NB4 (cell line): ENCODE data around the gene EDAR.

Source experiments
- DNase-seq: peaks from one replicate; pipeline ENCODE4 v3.0.0; 2010; ENCODE audit warnings: low read depth
- H3K4me3 ChIP-seq: one replicate; pipeline ENCODE4 v1.5.1; 2011; ENCODE audit warnings: mild to moderate bottlenecking, low read depth, low read length, moderate library complexity
- MAX ChIP-seq: IDR thresholded peaks from 2 replicates; pipeline ENCODE4 v1.6.1; 2011; ENCODE audit warnings: low read depth, low read length
- MYC ChIP-seq: IDR thresholded peaks from 2 replicates; pipeline ENCODE4 v1.6.1; 2011; ENCODE audit warnings: low read depth, low read length
- POLR2A ChIP-seq: IDR thresholded peaks from 2 replicates; pipeline ENCODE4 v1.6.1; 2011; ENCODE audit warnings: mild to moderate bottlenecking; ENCODE audit not compliant: insufficient read length; ENCODE audit errors: extremely low read depth
- TF ChIP-seq, protein P1 (sequence below): IDR thresholded peaks from one replicate; pipeline ENCODE4 v1.5.1; 2012; ENCODE audit warnings: low read depth, low read length

Gene EDAR

DNA sequence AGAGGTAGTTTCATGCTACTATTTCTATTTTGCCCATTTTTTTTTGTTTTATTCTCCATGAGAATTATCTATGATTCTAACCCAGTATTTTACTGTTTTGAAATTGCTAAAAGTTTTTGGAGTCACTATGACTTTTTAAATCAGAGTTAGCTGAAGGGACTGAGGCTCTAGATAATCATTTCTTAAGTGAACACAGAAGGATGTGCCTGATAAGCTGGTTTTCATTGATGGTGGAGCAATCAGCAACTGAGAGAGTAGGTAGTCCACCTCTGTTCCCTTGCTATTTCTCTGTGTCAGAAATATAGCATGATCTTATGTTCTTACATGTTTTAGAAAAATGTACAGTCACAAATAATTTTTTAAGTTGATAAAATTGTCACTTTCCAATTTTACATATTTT, 143.1 kb downstream of the EDAR start:
- no peak for DNase-seq

More for the DNA sequence above, 143.1 kb downstream of the EDAR start:
- no peak overlapping the region for H3K4me3 ChIP-seq
- TF ChIP-seq, protein P1, sequence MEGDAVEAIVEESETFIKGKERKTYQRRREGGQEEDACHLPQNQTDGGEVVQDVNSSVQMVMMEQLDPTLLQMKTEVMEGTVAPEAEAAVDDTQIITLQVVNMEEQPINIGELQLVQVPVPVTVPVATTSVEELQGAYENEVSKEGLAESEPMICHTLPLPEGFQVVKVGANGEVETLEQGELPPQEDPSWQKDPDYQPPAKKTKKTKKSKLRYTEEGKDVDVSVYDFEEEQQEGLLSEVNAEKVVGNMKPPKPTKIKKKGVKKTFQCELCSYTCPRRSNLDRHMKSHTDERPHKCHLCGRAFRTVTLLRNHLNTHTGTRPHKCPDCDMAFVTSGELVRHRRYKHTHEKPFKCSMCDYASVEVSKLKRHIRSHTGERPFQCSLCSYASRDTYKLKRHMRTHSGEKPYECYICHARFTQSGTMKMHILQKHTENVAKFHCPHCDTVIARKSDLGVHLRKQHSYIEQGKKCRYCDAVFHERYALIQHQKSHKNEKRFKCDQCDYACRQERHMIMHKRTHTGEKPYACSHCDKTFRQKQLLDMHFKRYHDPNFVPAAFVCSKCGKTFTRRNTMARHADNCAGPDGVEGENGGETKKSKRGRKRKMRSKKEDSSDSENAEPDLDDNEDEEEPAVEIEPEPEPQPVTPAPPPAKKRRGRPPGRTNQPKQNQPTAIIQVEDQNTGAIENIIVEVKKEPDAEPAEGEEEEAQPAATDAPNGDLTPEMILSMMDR = no peak
- no peak for TF ChIP-seq POLR2A
- no peak for TF ChIP-seq MYC
- no peak for TF ChIP-seq MAX
